ENCODE measurements around the gene MTHFD1L.

Gene MTHFD1L

GRCh38 chr6:150898399-150899170 is 33.1 kb downstream of the MTHFD1L start:
- DNase-seq (ENCODE audit: low read depth) = no peak

GRCh38 chr6:150899231-150899630 is 33.7 kb downstream of the MTHFD1L start:
- no peak for DNase-seq (ENCODE audit: low read depth)

- DNase-seq (ENCODE audit: low read depth) = no peak
These were observed 34.5 kb downstream of the MTHFD1L start for GRCh38 chr6:150900049-150900448.

GRCh38 chr6:150902142-150902776 is 36.8 kb downstream of the MTHFD1L start:
- no peak for DNase-seq (ENCODE audit: low read depth)

GRCh38 chr6:150905769-150906168 is 40.3 kb downstream of the MTHFD1L start:
- DNase-seq (ENCODE audit: low read depth) = no peak

GRCh38 chr6:150906641-150907326 is 41.3 kb downstream of the MTHFD1L start:
- no peak for DNase-seq (ENCODE audit: low read depth)

- DNase-seq (ENCODE audit: low read depth) = no peak
These were observed 41.9 kb downstream of the MTHFD1L start for GRCh38 chr6:150907383-150907782.

GRCh38 chr6:150908901-150909300 is 43.4 kb downstream of the MTHFD1L start:
- DNase-seq (ENCODE audit: low read depth) = no peak

- DNase-seq (ENCODE audit: low read depth) = no peak
These were observed 45.1 kb downstream of the MTHFD1L start for GRCh38 chr6:150910561-150910960.

GRCh38 chr6:150914372-150914771 is 48.9 kb downstream of the MTHFD1L start:
- no peak for DNase-seq (ENCODE audit: low read depth)

GRCh38 chr6:150915131-150915879 is 49.8 kb downstream of the MTHFD1L start:
- no peak for DNase-seq (ENCODE audit: low read depth)

GRCh38 chr6:150915880-150916265 is 50.4 kb downstream of the MTHFD1L start:
- no peak for DNase-seq (ENCODE audit: low read depth)

- DNase-seq (ENCODE audit: low read depth) = no peak
These were observed 54.4 kb downstream of the MTHFD1L start for GRCh38 chr6:150919938-150920337.

- DNase-seq (ENCODE audit: low read depth) = no peak
These were observed 56.6 kb downstream of the MTHFD1L start for GRCh38 chr6:150922137-150922536.

GRCh38 chr6:150924808-150925589 is 59.5 kb downstream of the MTHFD1L start:
- DNase-seq (ENCODE audit: low read depth) = no peak

GRCh38 chr6:150925590-150925928 is 60.1 kb downstream of the MTHFD1L start:
- DNase-seq (ENCODE audit: low read depth) = no peak

- DNase-seq (ENCODE audit: low read depth) = no peak
These were observed 60.5 kb downstream of the MTHFD1L start for GRCh38 chr6:150925976-150926375.

GRCh38 chr6:150928882-150929281 is 63.4 kb downstream of the MTHFD1L start:
- no peak for DNase-seq (ENCODE audit: low read depth)

- DNase-seq (ENCODE audit: low read depth) = no peak
These were observed 63.9 kb downstream of the MTHFD1L start for GRCh38 chr6:150929416-150929815.

GRCh38 chr6:150930841-150931240 is 65.3 kb downstream of the MTHFD1L start:
- no peak for DNase-seq (ENCODE audit: low read depth)

- no peak for DNase-seq (ENCODE audit: low read depth)
These were observed 65.9 kb downstream of the MTHFD1L start for GRCh38 chr6:150931405-150931804.

GRCh38 chr6:150932996-150933395 is 67.5 kb downstream of the MTHFD1L start:
- no peak for DNase-seq (ENCODE audit: low read depth)

All from CMK (cell line).